NCI-H2081 treated with DMSO at 0.1 percent for 48 hours (cell line): ENCODE measurements around the gene YPEL2.
A peak's percentile ranks its signal among the peaks of the same experiment; 100 is the strongest.
"Not testable (repeated sequence)": the region's sequence is repeated elsewhere in the genome, so short reads cannot be mapped to it uniquely, and the experiment has no call there.

Source experiments
- DNase-seq: peaks from one replicate; lab custom pipeline; 2025; lab: John Stamatoyannopoulos, UW

YPEL2 gene, protein sequence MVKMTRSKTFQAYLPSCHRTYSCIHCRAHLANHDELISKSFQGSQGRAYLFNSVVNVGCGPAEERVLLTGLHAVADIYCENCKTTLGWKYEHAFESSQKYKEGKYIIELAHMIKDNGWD

DNA sequence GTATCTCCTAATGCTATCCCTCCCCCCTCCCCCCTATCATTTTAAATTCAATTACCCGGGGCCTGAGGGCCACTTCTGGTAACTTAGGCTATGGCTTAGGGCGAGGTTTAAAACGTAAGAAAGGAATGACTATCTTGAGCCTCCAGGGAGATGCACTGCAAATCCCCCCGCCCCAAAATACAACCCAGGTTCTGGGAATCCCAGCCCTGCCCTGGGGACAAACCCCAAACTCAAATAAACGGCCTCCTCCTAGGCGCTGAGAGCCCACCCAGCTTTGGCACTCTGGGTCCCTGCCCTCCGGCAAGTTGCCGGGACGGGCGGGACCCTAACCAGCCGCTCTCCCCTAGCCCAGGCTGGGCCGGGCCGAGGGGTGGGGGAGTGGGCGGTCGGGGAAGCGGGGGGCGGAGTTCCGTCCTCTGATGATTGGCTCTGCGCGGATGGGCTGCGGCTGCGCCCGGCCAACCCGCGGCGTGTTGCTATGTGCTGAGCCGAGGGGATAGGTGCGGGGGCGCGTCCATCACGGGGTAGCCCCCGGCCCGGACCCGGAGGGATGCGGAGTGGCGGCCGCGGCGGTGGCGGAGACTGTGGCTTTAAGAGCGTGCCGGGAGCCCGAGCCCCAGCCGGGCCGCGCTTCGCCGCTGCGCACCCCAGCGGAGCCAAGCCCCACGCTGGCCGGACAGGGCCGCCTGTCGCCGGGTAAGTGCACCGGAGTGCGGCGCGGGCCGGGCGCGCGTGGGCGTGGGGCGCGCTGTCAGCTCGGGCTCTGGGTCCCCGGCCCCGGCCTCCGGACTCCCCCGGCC, at the start of gene YPEL2:
Gene YPEL2, plus strand, starts transcription at position 527 of the 800 bp plus-strand sequence. CDS start 21,755 bp downstream, outside the sequence.
- DNase-seq: peak; percentile 70

DNA sequence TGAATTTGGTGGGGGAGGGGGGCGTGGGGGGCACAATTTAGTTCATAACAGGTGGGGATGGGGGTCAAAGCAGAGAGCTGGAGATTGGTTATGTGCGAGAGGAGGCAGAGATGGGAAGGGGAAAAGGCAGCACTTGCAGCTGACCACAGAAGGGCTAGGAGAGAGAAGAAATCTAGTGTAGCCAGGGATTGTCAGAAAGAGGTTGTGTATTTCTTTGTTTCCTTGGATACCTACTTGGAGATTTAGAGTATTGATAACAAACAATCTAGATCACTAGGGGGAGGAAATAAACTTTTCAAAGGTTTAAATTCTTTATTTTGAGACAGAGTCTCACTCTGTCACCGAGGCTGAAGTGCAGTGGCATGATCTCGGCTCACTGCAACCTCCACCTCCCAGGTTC, 47.1 kb upstream of the YPEL2 start:
- no peak for DNase-seq

DNA sequence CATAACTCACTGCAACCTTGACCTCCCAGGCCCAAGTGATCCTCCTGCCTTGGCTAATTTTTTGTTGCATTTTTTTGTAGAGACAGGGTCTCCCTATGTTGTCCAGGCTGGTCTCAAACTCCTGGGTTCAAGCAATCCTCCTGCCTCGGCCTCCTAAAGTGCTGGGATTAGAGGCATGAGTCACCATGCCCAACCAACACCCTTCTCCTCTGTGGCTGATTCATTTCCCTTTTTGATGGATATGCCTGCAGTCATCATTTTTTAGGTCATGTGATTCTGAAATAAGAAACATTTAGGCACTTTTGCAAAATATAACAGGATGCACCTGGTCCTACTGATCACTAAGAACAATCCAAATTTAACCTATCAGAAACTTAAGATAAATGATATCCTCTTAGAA, 44.0 kb upstream of the YPEL2 start:
- DNase-seq: no peak

DNA sequence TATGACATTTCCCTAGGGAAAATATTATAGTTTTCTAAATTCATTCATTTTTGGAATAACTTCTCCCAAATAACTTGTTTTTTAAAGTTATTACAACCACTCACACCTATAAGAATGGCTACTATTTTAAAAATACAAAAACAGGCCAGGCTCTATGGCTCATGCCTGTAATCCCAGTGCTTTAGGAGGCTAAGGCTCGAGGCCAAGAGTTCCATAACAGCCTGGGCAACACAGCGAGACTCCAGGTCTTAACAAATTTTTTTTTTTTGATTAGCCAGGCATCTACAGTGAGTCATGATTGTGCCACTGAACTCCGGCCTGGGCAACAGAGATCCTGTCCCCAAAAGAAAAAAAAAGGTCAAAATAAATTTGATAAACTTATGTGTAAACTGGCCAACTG, 43.6 kb upstream of the YPEL2 start:
- DNase-seq: no peak

DNA sequence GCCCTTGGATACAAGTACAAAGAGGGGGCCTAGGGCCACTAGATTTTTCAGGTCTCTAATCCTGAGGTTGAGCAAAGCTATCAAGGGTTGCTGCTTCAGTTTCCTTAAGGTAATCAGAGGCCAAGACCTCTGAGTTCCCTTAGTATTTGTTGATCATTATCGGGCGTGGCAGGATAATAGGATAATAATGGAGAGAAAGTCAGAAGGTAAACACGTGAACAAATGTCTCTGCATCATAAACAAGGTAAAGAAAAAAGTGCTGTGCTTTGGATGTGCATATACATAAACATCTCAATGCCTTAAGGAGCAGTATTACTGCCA, 41.5 kb upstream of the YPEL2 start:
- no peak for DNase-seq

DNA sequence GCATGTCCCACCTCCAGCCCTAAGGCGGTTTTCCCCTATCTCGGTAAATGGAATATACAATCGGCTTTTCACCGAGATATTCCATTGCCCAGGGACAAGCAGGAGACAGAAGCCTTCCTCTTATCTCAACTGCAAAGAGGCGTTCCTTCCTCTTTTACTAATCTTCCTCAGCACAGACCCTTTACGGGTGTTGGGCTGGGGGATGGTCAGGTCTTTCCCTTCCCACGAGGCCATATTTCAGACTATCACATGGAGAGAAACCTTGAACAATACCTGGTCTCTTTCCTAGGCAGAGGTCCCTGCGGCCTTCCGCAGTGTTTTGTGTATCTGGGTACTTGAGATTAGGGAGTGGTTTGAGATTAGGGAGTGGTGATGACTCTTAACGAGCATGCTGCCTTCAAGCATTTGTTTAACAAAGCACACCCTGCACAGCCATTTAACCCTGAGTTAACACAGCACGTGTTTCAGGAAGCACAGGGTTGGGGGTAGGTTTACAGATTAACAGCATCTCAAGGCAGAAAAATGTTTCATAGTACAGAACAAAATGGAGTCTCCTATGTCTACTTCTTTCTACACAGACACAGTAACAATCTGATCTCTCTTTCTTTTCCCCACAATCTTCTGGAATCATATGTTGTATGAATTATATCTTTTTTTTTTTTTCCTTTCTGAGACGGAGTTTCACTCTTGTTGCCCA, 41.0 kb upstream of the YPEL2 start:
- DNase-seq: not testable (repeated sequence)

DNA sequence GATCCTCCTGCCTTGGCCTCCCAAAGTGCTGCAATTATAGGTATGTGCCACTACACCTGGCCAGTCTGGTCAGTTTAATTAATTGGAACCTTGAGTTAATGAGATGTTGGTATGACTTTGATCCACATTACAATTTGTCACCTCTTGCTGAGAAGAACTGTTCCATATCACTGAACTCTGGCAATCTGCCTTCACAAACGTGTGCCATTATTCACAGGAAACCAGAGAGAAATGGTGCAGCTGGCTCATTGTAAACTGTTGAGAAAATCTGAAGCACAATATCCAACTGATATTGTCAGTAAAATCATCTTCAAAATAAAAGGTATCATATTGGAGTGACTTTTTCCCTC, 39.3 kb upstream of the YPEL2 start:
- DNase-seq: peak; percentile 18

DNA sequence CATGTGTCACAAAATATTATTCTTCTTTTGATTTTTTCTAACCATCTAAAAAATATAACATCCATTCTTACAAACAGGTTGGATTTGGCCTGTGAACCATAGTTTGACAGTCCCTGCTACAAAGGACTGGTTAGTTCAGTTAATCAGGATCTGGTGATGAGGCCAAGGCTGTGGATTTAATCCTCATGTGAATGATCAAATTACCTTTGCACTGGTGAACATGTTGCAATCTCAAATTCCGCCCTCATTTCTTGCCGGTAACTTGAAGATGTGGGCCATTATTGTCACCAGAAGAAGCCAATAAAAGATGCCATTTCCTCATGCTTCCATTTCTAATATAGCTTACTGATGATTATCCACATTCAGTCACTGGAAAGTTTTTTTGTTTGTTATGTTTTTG, 35.3 kb upstream of the YPEL2 start:
- DNase-seq: no peak

DNA sequence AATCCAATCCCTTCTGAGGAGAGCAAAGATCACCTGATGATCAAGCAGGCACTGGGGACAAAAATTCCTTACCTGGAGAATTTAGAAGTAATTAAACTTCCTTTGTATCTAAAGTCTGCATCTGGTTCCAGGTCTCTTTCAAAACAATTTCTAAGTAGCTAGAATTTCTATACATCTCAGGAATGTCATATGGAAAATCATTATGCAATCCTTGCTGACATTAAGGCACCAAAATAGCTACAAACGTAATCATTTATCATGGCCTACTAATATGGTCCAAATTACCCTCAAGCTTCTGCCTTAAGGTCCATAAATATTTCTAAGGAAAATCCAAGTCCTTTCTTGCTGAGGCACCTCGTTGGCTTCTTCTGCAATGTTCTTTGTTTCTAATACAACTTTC, 32.9 kb upstream of the YPEL2 start:
- no peak for DNase-seq

DNA sequence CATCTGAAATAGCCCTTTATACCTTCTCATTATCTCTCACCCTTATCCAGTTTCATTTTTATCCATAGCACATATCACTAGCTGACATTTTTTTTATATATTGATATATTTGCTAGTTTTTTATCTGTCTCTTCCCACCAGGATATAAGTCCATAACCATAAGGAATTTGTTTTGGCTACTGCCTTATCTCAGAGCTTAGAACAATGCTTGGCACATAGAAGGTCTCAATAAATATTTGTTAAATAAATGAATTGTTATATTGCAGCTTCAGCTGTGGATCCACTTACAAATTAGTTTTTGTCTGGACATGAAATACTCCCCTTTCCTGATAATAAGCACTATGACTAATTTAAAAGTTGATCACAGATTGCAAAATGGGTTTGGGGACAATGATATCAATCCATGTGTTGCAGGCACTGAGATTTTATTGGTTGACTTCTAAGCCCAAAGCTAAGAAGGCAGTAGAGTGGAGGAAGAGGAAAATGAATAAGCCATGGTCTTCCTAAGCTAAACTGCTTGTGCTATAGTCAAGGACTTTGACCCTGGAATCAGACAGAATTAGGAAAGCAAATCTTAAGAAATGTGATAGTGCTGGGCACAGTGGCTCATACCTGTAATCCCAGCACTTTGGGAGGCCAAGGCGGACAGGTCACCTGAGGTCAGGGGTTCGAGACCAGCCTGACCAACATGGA, 31.9 kb upstream of the YPEL2 start:
- no peak for DNase-seq

DNA sequence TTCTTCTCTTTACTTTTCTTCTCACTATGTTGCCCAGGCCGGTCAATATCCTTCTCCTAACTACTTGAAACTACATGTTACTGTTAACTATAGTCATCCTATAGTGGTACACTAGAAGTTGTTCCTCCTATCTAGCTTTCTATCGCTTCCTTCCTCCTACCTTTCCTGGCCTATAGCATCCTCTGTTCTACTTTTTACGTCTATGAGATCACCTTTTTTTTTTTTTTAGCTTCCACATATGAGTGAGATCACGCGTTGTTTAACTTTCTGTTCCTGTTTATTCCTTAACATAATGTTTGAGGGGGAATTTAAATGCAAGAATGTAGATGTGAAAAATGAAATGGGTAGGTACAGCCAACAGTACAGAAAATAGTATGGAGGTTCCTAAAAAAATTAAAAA, 30.5 kb upstream of the YPEL2 start:
- no peak for DNase-seq

DNA sequence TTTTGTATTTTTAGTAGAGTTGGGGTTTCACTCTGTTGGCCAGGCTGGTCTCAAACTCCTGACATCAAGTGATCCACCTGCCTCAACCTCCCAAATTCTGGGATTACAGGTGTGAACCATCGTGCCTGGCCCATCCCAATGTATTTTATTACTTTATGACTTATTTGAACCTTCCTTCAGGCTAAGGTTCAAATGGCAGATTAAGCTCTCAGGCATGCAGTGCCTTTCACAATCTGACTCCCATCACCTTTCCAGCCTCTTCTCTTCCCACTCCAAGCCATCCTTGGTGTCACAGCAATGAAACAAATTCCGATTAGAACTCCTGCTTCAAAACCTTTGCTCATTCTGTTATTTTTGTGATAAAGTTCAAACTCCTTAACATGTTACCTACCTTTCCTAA, 26.6 kb upstream of the YPEL2 start:
- DNase-seq: no peak

DNA sequence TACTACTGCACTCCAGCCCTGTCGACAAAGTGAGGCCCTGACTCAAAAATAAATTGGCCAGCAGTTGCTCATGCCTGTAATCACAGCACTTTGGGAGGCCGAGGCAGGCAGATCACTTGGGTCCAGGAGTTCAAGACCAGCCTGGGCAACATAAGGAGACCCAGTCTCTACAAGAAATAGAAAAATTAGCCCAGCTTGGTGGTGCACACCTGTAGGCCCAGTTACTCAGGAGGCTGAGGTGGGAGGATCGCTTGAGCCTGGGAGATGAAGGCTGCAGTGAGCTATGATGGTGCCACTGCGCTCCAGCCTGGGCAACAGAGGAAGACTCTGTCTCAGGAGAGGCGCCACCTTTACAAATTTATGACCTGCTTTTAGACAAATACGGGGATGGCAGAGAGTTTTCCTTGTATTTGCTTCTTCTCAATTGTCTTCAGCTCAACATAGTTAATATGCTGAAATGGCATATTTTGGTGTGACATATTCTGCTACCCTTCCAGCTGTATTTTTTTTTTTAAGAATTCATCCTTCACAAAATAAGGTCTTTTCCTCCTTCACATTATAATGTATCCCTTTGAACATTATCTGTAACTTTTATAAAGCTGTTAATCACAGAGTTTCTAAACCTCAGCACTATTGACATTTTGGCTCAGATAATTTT, 21.1 kb upstream of the YPEL2 start:
- DNase-seq: no peak

DNA sequence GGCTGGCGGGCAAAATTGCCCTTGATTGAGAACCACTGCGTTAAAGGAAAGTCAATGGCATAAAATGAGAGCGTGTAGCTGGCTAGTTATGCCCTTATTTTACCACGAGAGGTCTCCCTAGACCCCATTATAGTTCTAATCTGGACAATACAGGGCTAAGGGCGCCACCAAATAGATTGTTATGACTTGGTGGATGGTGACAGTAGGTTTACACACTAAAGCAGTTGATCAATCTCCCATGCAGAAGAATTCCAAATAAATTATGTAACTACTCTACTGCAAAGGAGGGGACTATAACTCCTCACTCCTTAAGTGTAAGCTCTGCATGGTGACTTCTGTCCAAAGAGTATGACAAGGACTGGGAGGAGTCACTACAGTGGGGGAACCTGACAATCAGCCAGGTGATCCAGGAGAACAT, 20.4 kb upstream of the YPEL2 start:
- DNase-seq: peak; percentile 48

DNA sequence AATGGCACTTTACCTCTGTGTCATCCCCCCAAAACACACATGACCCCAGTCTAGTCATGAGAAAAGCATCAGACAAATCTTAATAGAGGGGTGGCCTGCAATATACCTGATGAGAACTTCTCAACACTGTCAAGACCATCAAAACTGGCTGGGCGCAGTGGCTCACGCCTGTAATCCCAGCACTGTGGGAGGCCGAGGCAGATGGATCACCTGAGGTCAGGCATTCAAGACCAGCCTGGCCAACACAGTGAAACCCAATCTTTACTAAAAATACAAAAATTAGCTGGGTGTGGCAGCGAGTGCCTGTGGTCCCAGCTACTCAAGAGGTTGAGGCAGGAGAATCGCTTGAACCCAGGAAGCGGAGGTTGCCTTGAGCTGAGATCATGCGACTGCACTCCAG, 19.9 kb upstream of the YPEL2 start:
- not testable (repeated sequence) for DNase-seq

DNA sequence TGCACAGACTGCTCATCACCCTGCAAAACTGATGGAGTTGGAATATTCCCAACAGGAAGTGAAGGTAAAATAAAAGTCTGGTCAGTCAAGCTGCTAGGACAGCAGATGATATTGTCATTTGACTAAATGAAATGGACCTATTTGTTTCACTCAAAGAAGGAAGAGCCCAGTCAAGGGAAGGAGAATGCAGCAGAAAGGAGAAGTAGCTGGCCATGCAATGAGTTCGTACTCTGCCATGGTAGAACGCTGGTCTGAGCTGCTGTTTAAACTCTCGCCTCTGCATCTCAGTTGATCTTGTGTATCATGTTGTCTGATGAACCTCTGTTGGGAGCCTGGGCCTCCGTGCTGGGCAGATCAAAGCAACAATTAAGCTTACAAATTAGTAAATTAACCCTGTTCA, 15.6 kb upstream of the YPEL2 start:
- DNase-seq: no peak

DNA sequence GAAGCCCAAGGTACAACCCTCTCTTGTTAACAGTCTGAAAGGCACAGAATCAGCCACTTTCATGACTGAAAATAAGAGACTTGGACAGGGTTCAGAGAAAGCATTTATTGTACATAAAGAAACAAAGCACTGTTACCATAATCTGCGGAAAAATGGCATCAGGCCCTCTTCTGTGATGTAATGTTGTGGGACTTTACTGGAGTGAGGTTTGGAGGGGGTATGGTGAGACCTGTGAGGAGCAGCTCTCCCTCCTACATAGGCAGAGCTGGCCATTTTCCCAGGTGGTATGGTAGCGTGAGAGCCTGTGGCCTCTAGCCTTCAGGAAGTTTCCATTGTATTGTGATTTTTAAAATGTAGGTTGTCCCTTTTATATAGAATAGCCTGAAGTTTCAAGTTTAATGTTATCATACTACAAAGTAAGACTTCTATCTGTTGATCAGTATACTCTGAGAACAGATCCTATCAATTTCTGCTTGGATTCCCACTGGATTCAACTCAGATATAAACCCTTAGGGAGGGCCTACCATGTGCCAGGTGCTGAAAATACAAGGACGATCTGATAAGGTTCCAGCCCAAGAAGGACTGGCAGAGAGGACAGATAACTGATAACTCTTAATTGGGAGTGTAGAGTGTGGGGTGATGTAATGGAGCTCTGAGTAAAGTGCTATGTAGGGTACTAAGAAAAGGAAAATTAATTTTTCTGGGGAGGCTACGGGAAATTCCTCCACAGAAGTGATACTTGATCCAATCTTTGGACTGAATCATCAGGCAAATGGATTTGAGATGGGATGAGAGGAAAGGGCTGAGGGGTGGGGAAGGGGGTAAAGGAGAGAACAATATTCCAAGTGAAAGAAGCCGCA, 4.1 kb upstream of the YPEL2 start:
- DNase-seq: no peak

DNA sequence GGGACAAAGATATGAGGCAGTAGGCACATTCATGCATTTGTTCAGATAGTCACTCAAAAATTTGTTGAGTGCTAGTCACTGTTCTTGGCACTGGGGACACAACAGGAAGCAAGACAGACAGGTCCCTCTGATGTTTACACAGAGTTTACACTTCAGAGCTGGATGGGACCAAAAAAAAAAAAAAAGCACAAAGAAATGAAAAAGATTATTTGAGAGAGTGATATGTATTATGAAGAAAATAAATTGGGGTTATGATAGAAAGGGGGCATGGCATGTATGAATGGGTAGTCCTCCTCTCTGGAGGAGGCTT, 3.5 kb upstream of the YPEL2 start:
- DNase-seq: no peak

DNA sequence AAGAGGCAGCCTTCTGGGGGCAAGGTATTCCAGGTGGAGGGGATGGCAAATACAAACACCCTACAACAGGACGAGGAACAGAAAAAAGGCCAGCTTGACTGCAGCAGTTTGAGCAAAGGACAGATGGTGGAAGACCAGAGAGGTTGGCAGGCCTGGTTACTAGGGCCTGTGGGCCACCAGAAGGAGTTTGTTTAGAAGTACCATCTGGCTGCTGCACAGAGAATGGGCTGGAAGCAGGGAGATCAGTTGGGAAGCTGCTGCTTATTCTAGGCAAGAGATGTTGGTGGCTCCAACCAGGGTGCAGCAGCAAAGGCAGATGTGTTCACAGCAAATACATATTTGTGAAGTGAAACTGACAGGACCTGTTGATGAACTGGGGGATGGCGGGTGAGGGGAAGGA, 2.9 kb upstream of the YPEL2 start:
- no peak for DNase-seq

DNA sequence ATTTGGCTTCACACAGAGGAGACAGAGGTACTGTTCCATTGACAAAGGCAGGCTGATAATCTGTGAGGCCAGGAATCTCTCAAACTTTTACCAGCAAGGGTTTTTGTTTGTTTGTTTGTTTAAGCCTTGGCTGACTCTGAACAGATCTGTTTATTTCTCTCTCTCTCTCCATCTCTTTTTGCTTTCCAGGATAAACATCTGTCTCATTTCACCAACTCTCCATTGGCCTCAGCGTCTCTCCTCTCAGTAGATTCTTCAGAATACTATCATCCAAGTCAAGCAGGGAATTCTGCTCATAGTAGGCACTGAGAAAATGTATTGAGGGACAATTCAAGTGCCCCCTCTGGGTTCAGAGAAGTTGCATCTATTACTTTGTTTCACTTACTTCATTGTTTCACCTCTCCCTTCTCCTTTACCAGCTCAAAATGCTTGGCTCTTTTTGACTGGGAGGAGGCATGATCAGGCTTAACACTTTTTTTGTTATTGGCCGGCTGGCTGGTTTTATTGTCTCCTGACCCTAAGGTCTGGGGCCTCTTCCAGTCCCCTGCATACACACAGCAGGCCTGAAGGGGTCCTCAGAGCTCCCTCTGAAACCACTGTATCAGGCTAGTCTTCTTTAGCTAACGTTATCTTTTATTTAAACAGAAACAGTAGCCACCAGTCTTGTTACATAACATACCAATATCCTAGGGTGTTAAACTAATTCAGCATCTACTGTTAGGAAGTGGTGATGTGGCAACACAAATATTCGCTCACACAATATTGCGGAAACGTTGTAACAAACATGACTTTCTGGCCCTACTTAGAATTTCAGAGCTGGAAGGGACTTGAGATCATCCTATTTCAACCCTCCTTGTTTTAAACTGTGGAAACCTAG, 2.0 kb upstream of the YPEL2 start:
- DNase-seq: peak; percentile 26
